ENCODE data around the gene PFKP. TPM values are rescaled to one million over a fixed set of nuclear protein-coding genes. Genes with fewer than 3 reads are reported as not detected.

The PFKP gene
- total and polyA plus RNA-seq, 2 experiments from 2014 or later: 24.6 to 48.9 TPM

- Histone ChIP-seq H3K4me1 (ENCODE audit: insufficient read depth) (no peaks in the 10 kb centered on the region), H3K9me3 (ENCODE audit: low read depth) (no peaks in the 10 kb centered on the region), H3K9me2 (replicated peaks; ENCODE audit: insufficient read depth) (no peaks in the 10 kb centered on the region), H2AFZ (no peak overlapping the region), H3K4me3 (no peak overlapping the region), H3K79me2 (no peaks in the 10 kb centered on the region), H3K36me3 (replicated peaks; ENCODE audit: insufficient read depth, low read depth) (peaks cover 5% of the 10 kb centered on the region), H4K20me1 (ENCODE audit: insufficient read depth, poor library complexity, severe bottlenecking) (no peaks in the 10 kb centered on the region), H3K27me3 (no peaks in the 10 kb centered on the region), H3K4me2 (no peak overlapping the region), H3K27ac (no peak overlapping the region)
- TF ChIP-seq EZH2phosphoT487 (IDR thresholded peaks at IDR 0.05; ENCODE audit: low read depth, severe bottlenecking, unreplicated experiment): no peak
- no peak for TF ChIP-seq CTCF (IDR thresholded peaks at IDR 0.05; ENCODE audit: poor library complexity)
- no peak for TF ChIP-seq EZH2 (IDR thresholded peaks at IDR 0.05; ENCODE audit: borderline replicate concordance)
- 89% methylated on average over 9 of the region's 9 CpGs for WGBS (ENCODE audit: low lambda C conversion rate, missing lambda C conversion rate)
- no peak for DNase-seq (ENCODE audit: low spot score)
Observed at GRCh38 chr10:3148994-3149393, 81.6 kb downstream of the PFKP start.

DNA sequence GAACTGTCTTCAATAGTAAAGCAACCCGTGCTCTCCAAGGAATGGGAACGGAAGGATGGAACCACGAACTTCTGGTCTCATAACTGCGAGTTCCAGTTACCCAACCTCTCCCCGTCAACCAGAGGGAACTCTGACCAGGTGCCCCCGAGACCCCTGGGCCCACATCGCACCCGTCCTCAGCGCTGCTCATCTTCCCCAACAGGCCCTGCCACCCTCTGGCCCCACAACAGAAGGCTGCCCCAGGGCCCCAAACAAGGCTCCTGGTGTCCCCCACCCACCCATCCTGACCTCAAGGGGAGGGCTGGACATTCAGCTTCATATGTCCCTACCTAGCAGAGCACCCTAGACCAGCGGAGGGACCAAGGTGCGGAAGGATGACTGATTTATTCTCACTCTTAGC is 82.6 kb downstream of the PFKP start:
- TF ChIP-seq EZH2phosphoT487 (IDR thresholded peaks at IDR 0.05; ENCODE audit: low read depth, severe bottlenecking, unreplicated experiment) (no peak), CTCF (IDR thresholded peaks at IDR 0.05; ENCODE audit: poor library complexity) (no peak), EZH2 (IDR thresholded peaks at IDR 0.05; ENCODE audit: borderline replicate concordance) (no peak)
- Histone ChIP-seq H2AFZ (no peak overlapping the region), H3K9me2 (replicated peaks; ENCODE audit: insufficient read depth) (no peaks in the 10 kb centered on the region), H3K4me3 (no peak overlapping the region), H3K79me2 (no peaks in the 10 kb centered on the region), H3K4me2 (no peak overlapping the region), H3K27ac (no peak overlapping the region), H4K20me1 (ENCODE audit: insufficient read depth, poor library complexity, severe bottlenecking) (no peaks in the 10 kb centered on the region), H3K4me1 (ENCODE audit: insufficient read depth) (no peaks in the 10 kb centered on the region), H3K9me3 (ENCODE audit: low read depth) (no peaks in the 10 kb centered on the region), H3K27me3 (no peaks in the 10 kb centered on the region), H3K36me3 (replicated peaks; ENCODE audit: insufficient read depth, low read depth) (peaks cover 5% of the 10 kb centered on the region)
- DNase-seq (ENCODE audit: low spot score): no peak
- 98% methylated on average over 11 of the region's 11 CpGs for WGBS (ENCODE audit: low lambda C conversion rate, missing lambda C conversion rate)

GRCh38 chr10:3150366-3150765 is 83.0 kb downstream of the PFKP start:
- no peaks in the 10 kb centered on the region for H3K9me2 ChIP-seq (replicated peaks; ENCODE audit: insufficient read depth)
- H3K36me3 ChIP-seq (replicated peaks; ENCODE audit: insufficient read depth, low read depth): peaks cover 5% of the 10 kb centered on the region
- H4K20me1 ChIP-seq (ENCODE audit: insufficient read depth, poor library complexity, severe bottlenecking): no peaks in the 10 kb centered on the region
- WGBS (ENCODE audit: low lambda C conversion rate, missing lambda C conversion rate): 93% methylated on average over 13 of the region's 13 CpGs
- no peaks in the 10 kb centered on the region for H3K4me1 ChIP-seq (ENCODE audit: insufficient read depth)
- no peak for TF ChIP-seq EZH2 (IDR thresholded peaks at IDR 0.05; ENCODE audit: borderline replicate concordance)
- no peak for TF ChIP-seq CTCF (IDR thresholded peaks at IDR 0.05; ENCODE audit: poor library complexity)
- TF ChIP-seq EZH2phosphoT487 (IDR thresholded peaks at IDR 0.05; ENCODE audit: low read depth, severe bottlenecking, unreplicated experiment): no peak
- no peak overlapping the region for H2AFZ ChIP-seq
- no peak overlapping the region for H3K4me2 ChIP-seq
- no peak overlapping the region for H3K27ac ChIP-seq
- H3K9me3 ChIP-seq (ENCODE audit: low read depth): no peaks in the 10 kb centered on the region
- no peaks in the 10 kb centered on the region for H3K79me2 ChIP-seq
- no peaks in the 10 kb centered on the region for H3K27me3 ChIP-seq
- DNase-seq (ENCODE audit: low spot score): no peak
- H3K4me3 ChIP-seq: no peak overlapping the region

DNA sequence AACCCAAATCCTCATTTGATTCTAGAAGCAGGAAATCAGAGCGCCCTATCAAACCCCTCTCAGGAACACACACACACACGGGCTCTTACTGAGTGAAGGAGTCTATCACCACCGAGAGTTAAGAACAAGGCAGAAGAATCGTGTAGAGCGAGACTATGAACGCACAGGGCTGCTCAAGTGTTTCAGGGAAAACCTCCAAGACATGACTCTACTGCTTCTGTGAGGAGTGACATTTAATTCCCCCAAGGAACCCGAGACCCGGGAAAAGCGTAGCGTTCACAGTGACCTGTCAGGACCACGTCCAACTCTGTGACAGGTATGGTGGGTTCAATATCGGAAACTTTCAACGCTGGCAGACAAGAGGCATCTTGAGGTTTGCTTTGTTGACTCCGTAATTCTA is 83.6 kb downstream of the PFKP start:
- TF ChIP-seq EZH2 (IDR thresholded peaks at IDR 0.05; ENCODE audit: borderline replicate concordance): no peak
- no peak for TF ChIP-seq CTCF (IDR thresholded peaks at IDR 0.05; ENCODE audit: poor library complexity)
- no peak for TF ChIP-seq EZH2phosphoT487 (IDR thresholded peaks at IDR 0.05; ENCODE audit: low read depth, severe bottlenecking, unreplicated experiment)
- Histone ChIP-seq H3K79me2 (no peaks in the 10 kb centered on the region), H4K20me1 (ENCODE audit: insufficient read depth, poor library complexity, severe bottlenecking) (no peaks in the 10 kb centered on the region), H3K4me3 (no peak overlapping the region), H3K27me3 (no peaks in the 10 kb centered on the region), H3K27ac (no peak overlapping the region), H2AFZ (no peak overlapping the region), H3K9me3 (ENCODE audit: low read depth) (no peaks in the 10 kb centered on the region), H3K4me1 (ENCODE audit: insufficient read depth) (no peaks in the 10 kb centered on the region), H3K36me3 (replicated peaks; ENCODE audit: insufficient read depth, low read depth) (peaks cover 5% of the 10 kb centered on the region), H3K9me2 (replicated peaks; ENCODE audit: insufficient read depth) (no peaks in the 10 kb centered on the region), H3K4me2 (no peak overlapping the region)
- no peak for DNase-seq (ENCODE audit: low spot score)
- WGBS (ENCODE audit: low lambda C conversion rate, missing lambda C conversion rate): 96% methylated on average over 14 of the region's 14 CpGs
